Endothelial cell of umbilical vein (primary cell): ENCODE measurements around the gene BANF2. TPM values are rescaled to one million over a fixed set of nuclear protein-coding genes. Genes with fewer than 3 reads are reported as not detected.
A peak's percentile ranks its signal among the peaks of the same experiment; 100 is the strongest.

Source experiments
- BruUV-seq: library from RNA; stranded (reverse); fragments of 400-500 nt; replicated peaks from 2 replicates; lab custom pipeline; 2021; lab: Mats Ljungman, UMichigan
- CTCF ChIA-PET: fragments of 300-600, 350-600 bp; sonication (Branson Sonifier 250); formaldehyde crosslinking; loops from one replicate; lab custom pipeline; 2021; ENCODE audit warnings: antibody characterized with exemption, inconsistent platforms; lab: Charles Lee
- POLR2A ChIA-PET: fragments of 300-600, 350-600 bp; sonication (Branson Sonifier 250); formaldehyde crosslinking; loops from one replicate; lab custom pipeline; 2021; ENCODE audit warnings: antibody characterized with exemption, inconsistent platforms; lab: Charles Lee
- DNase-seq: peaks from one replicate; pipeline ENCODE4 v3.0.0-alpha.2; 2011; ENCODE audit warnings: low read depth, low spot score
- FAIRE-seq: peaks from 2 replicates; lab custom pipeline; 2011; peaks lifted over from hg19 to GRCh38; lab: Jason Lieb, UNC
- H2AFZ ChIP-seq: 2 replicates; pipeline ENCODE4 v1.6.0; 2012; ENCODE audit warnings: low read depth, low read length, control low read depth, inconsistent platforms
- H3K27ac ChIP-seq: 2 replicates; pipeline ENCODE4 v1.5.1; 2011; ENCODE audit warnings: low read depth, mild to moderate bottlenecking, control low read depth, low read length, moderate library complexity; ENCODE audit not compliant: insufficient read depth
- H3K27me3 ChIP-seq, 2 experiments: 2 replicates each; pipeline versions ENCODE4 v1.6.0 to v1.6.1; 2011; ENCODE audit warnings: low read length in 2 of 2, mixed read lengths in 1 of 2; ENCODE audit not compliant: control insufficient read depth in 2 of 2, insufficient read depth in 2 of 2
- H3K36me3 ChIP-seq, 2 experiments: 2 replicates in 1 of 2; 3 replicates in 1 of 2; pipeline ENCODE4 v1.5.1; 2011; ENCODE audit warnings: low read length in 2 of 2, mild to moderate bottlenecking in 1 of 2, moderate library complexity in 1 of 2; ENCODE audit not compliant: control insufficient read depth in 2 of 2, insufficient read depth in 2 of 2; ENCODE audit errors: extremely low read depth in 1 of 2
- H3K4me1 ChIP-seq: 3 replicates; pipeline ENCODE4 v1.5.1; 2011; ENCODE audit warnings: mild to moderate bottlenecking, low read length; ENCODE audit not compliant: control insufficient read depth, insufficient read depth; ENCODE audit errors: extremely low read depth
- H3K4me2 ChIP-seq: 2 replicates; pipeline ENCODE4 v1.6.1; 2011; ENCODE audit warnings: low read length, control low read depth, mixed read lengths; ENCODE audit not compliant: insufficient read depth
- H3K4me3 ChIP-seq, 3 experiments: fragments of 200-600 bp in 1 of 3; sonication (generic), shearing (Covaris generic) in 1 of 3; replicated peaks in 1 of 3; 2 replicates each; pipeline ENCODE4 v1.5.1; 2011 to 2016; ENCODE audit warnings: control low read depth in 3 of 3, low read length in 3 of 3, mild to moderate bottlenecking in 2 of 3, inconsistent platforms in 1 of 3, low read depth in 1 of 3, moderate library complexity in 1 of 3; ENCODE audit not compliant: insufficient read depth in 1 of 3
- H3K79me2 ChIP-seq: 2 replicates; pipeline ENCODE4 v1.6.0; 2012; ENCODE audit warnings: low read length, inconsistent platforms; ENCODE audit not compliant: control insufficient read depth, insufficient read depth
- H3K9ac ChIP-seq: replicated peaks from 2 replicates; pipeline ENCODE3; 2011; ENCODE audit warnings: low read length, control low read depth; ENCODE audit not compliant: insufficient read depth; ENCODE audit errors: extremely low read depth
- H3K9me1 ChIP-seq: replicated peaks from 3 replicates; pipeline ENCODE4 v1.6.0; 2011; ENCODE audit warnings: mild to moderate bottlenecking, low read length; ENCODE audit not compliant: control insufficient read depth, insufficient read depth; ENCODE audit errors: extremely low read depth
- H3K9me3 ChIP-seq: replicated peaks from 2 replicates; pipeline ENCODE4 v1.5.1; 2012; ENCODE audit warnings: low read length, inconsistent platforms; ENCODE audit not compliant: control insufficient read depth, insufficient read depth
- H4K20me1 ChIP-seq: replicated peaks from 2 replicates; pipeline ENCODE3; 2011; ENCODE audit warnings: mild to moderate bottlenecking, low read length; ENCODE audit not compliant: control insufficient read depth, insufficient read depth; ENCODE audit errors: extremely low read depth
- CTCF ChIP-seq, 2 donors: IDR thresholded peaks; 1 replicate in 1 of 2; 2 replicates in 1 of 2; pipeline ENCODE4 v1.5.1; 2011; ENCODE audit warnings: low read length in 2 of 2, mild to moderate bottlenecking in 2 of 2, moderate library complexity in 2 of 2, control low read depth in 1 of 2, inconsistent platforms in 1 of 2, low read depth in 1 of 2; ENCODE audit not compliant: insufficient read depth in 1 of 2; ENCODE audit errors: extremely low read depth in 1 of 2
- EZH2 ChIP-seq: IDR thresholded peaks from 2 replicates; pipeline ENCODE4 v1.6.1; 2012; ENCODE audit warnings: borderline replicate concordance, low read depth, mild to moderate bottlenecking, moderate library complexity, low read length, inconsistent platforms; ENCODE audit not compliant: severe bottlenecking
- GATA2 ChIP-seq: IDR thresholded peaks from 2 replicates; pipeline ENCODE4 v1.7.0; 2011; ENCODE audit warnings: low read depth, mild to moderate bottlenecking, moderate library complexity, mixed read lengths, low read length; ENCODE audit not compliant: insufficient read length, insufficient read depth
- MAX ChIP-seq: IDR thresholded peaks from 2 replicates; pipeline ENCODE4 v1.6.1; 2011; ENCODE audit not compliant: insufficient read depth, insufficient read length
- POLR2AphosphoS5 ChIP-seq: IDR thresholded peaks from 2 replicates; pipeline ENCODE4 v1.6.1; 2012; ENCODE audit warnings: low read depth, mild to moderate bottlenecking, control low read depth, low read length, moderate library complexity; ENCODE audit not compliant: insufficient read depth
- dilution Hi-C: fragments of 300-500 bp; cut with MboI; formaldehyde crosslinking; loops from one replicate; pipeline ENCODE4 v1.15.0; 2019; ENCODE audit warnings: low sequenced_read_pairs; ENCODE audit not compliant: extremely low pct_ligation_motif_present
- intact Hi-C: fragments of 100-400 bp; cut with micrococcal nuclease; formaldehyde crosslinking; loops from one replicate; pipeline ENCODE4 v1.10.0; 2022
- polyA plus RNA-seq, 4 experiments: library from polyadenylated mRNA; depleted of rRNA in 3 of 4; stranded (reverse) in 3 of 4; unstranded in 1 of 4; fragments of >200 nt; gene quantifications; 2 replicates each; pipeline versions ENCODE4 v1.2.1 to v1.2.3, GENCODE V29; 2011 to 2012; ENCODE audit warnings: missing spikeins in 1 of 4
- total RNA-seq: library from RNA; stranded (reverse); gene quantifications from 2 replicates; pipeline ENCODE4 v1.2.3, GENCODE V29; 2021

The BANF2 gene
- total and polyA plus RNA-seq, 2 donors (not counting 3 experiments of a cell fraction or from before 2014, with no cell fraction given): not detected

GRCh38 chr20:17680836-17681725 is 18.7 kb upstream of the BANF2 start:
- BruUV-seq: no TSS peak
- Histone ChIP-seq H3K9me1 (no peaks in the 10 kb centered on the region), H3K4me1 (peaks cover 13% of the 10 kb centered on the region), H2AFZ (no peak overlapping the region), H3K9me3 (no peaks in the 10 kb centered on the region), H3K4me3 (peak overlapping the region; percentile 67 to 90 (median 71)), H3K4me2 (peak overlapping the region; percentile 72), H4K20me1 (peaks cover 5% of the 10 kb centered on the region), H3K27me3 (peaks cover 17 to 18% of the 10 kb centered on the region in 2 experiments), H3K36me3 (peaks cover 0 to 2% of the 10 kb centered on the region in 2 experiments), H3K9ac (peak overlapping the region; percentile 92), H3K79me2 (peaks cover 43% of the 10 kb centered on the region), H3K27ac (peak overlapping the region; percentile 63)
- ChIA-PET CTCF (interaction anchor here (0.6 to 6.2 kb wide), 26 partner anchors 14 to 286 kb away, joined by 3 to 110 read pairs (median 6); partner anchors contain the start of genes BANF2 and BFSP1), POLR2A (interaction anchor here (0.6 to 2.9 kb wide), 7 partner anchors 15 to 286 kb away, joined by 3 to 20 read pairs (median 4); no protein-coding TSS in a partner anchor)
- intact Hi-C loops (loop anchor here (1.0 to 5.0 kb wide), 3 partner anchors 15 to 606 kb away; partner anchors contain the start of gene ZNF133), dilution Hi-C loops (no loop called here)
- TF ChIP-seq POLR2AphosphoS5 (peak; percentile 71), MAX (no peak), EZH2 (no peak), GATA2 (no peak), CTCF (IDR thresholded peaks at IDR 0.05; ENCODE audit: extremely low read depth in 1 of 2, insufficient read depth in 1 of 2, low read depth in 1 of 2, low read length in 2 of 2) (peak; percentile 57 to 69)
- peak; percentile 49 for DNase-seq
- no peak for FAIRE-seq
